Stimulated activated CD8-positive, alpha-beta memory T cell treated with anti-CD3 and anti-CD28 coated beads, Interleukin-2, amount 100 ng/mL, for 48 hours (primary cell): ENCODE measurements around the gene BLTP2.
"Not testable (repeated sequence)": the region's sequence is repeated elsewhere in the genome, so short reads cannot be mapped to it uniquely, and the experiment has no call there.

Experiments used
- DNase-seq, 2 donors: peaks; one replicate each; pipeline ENCODE4 v3.0.0-alpha.2; 2020; ENCODE audit warnings: low read depth in 2 of 2

BLTP2 gene

GRCh38 chr17:28646039-28646754 lies 1.2 kb upstream of the BLTP2 start:
- DNase-seq = no peak

- no peak for DNase-seq
These were observed 600 bp upstream of the BLTP2 start for GRCh38 chr17:28645576-28645939.

GRCh38 chr17:28643983-28644786 lies 773 bp downstream of the BLTP2 start:
- peak in 1 of 2 donors; percentile 17 for DNase-seq

- DNase-seq = no peak
These were observed 3.4 kb downstream of the BLTP2 start for GRCh38 chr17:28641579-28641978.

- DNase-seq = no peak
These were observed 9.5 kb downstream of the BLTP2 start for GRCh38 chr17:28635506-28635905.

GRCh38 chr17:28634206-28634865 lies 10.6 kb downstream of the BLTP2 start:
- no peak for DNase-seq

GRCh38 chr17:28626818-28627217 lies 18.1 kb downstream of the BLTP2 start:
- DNase-seq = no peak

- DNase-seq = no peak
These were observed 20.8 kb downstream of the BLTP2 start for GRCh38 chr17:28624148-28624547.

- no peak for DNase-seq
These were observed 21.3 kb downstream of the BLTP2 start for GRCh38 chr17:28623696-28624095.

GRCh38 chr17:28622186-28622585 lies 22.8 kb downstream of the BLTP2 start:
- DNase-seq = no peak

GRCh38 chr17:28620010-28620409 lies 24.9 kb downstream of the BLTP2 start:
- DNase-seq = no peak

GRCh38 chr17:28618464-28618863 lies 26.5 kb downstream of the BLTP2 start:
- DNase-seq = no peak

- DNase-seq = no peak
These were observed 28.7 kb downstream of the BLTP2 start for GRCh38 chr17:28616281-28616680.

GRCh38 chr17:28615260-28615940 lies 29.6 kb downstream of the BLTP2 start:
- no peak for DNase-seq

GRCh38 chr17:28613931-28614381 lies 31.0 kb downstream of the BLTP2 start, which contains the start of gene RSKR:
RSKR (minus strand) TSS chr17:28614185; CDS start chr17:28614161, 24 bp downstream.
- DNase-seq = no peak

- peak in 1 of 2 donors; percentile 5 for DNase-seq
These were observed 31.8 kb downstream of the BLTP2 start for GRCh38 chr17:28612936-28613872.

GRCh38 chr17:28612531-28612930 lies 32.4 kb downstream of the BLTP2 start:
- no peak for DNase-seq

GRCh38 chr17:28610376-28610775 lies 34.6 kb downstream of the BLTP2 start:
- DNase-seq = no peak

- DNase-seq = not testable (repeated sequence)
These were observed 40.9 kb downstream of the BLTP2 start for GRCh38 chr17:28604031-28604430.

- DNase-seq = peak; percentile 22 to 58
These were observed 45.4 kb downstream of the BLTP2 start for GRCh38 chr17:28599311-28600184.
